Adrenal gland (tissue), 12 donors: Measurements from ENCODE around the gene CBX4. TPM values are rescaled to one million over a fixed set of nuclear protein-coding genes. Genes with fewer than 3 reads are reported as not detected.
A peak's percentile ranks its signal among the peaks of the same experiment; 100 is the strongest.

Source experiments
- DNase-seq, 7 donors: peaks; one replicate each; pipeline ENCODE4 v3.0.0-alpha.2; 2019 to 2020
- H3K27ac ChIP-seq, 5 donors: fragments of 200-600 bp; sonication (generic) in 4 of 5; 1 replicate in 3 of 5; 2 replicates in 2 of 5; pipeline versions ENCODE4 v1.5.1 to v1.8.0; 2016 to 2020; ENCODE audit warnings: mild to moderate bottlenecking in 1 of 5
- H3K27me3 ChIP-seq: fragments of 200-600 bp; 2 replicates; pipeline ENCODE4 v1.8.0; 2021
- H3K36me3 ChIP-seq, 2 donors: fragments of 200-600 bp; replicated peaks in 1 of 2; 1 replicate in 1 of 2; 2 replicates in 1 of 2; pipeline versions ENCODE4 v1.5.1 to v1.8.0; 2018 to 2022
- H3K4me1 ChIP-seq, 2 donors: fragments of 200-600 bp; replicated peaks in 1 of 2; 1 replicate in 1 of 2; 2 replicates in 1 of 2; pipeline versions ENCODE4 v1.5.1 to v1.8.0; 2018 to 2021
- H3K4me3 ChIP-seq, 4 donors: fragments of 200-600 bp; sonication (generic) in 3 of 4; one replicate each; pipeline ENCODE4 v1.5.1; 2016 to 2018
- H3K9me3 ChIP-seq, 3 donors: fragments of 200-600 bp; sonication (generic) in 1 of 3; replicated peaks in 1 of 3; 1 replicate in 2 of 3; 2 replicates in 1 of 3; pipeline versions ENCODE4 v1.5.1 to v1.8.0; 2016 to 2021
- POLR2A ChIP-seq, 2 donors: fragments of 450-650 bp; IDR thresholded peaks; one replicate each; pipeline ENCODE4 v1.6.1; 2017; ENCODE audit warnings: antibody characterized with exemption in 2 of 2, mild to moderate bottlenecking in 2 of 2, moderate library complexity in 1 of 2
- WGBS, 4 donors: extraction: QIAGEN DNeasy Blood & Tissue Kit in 2 of 4; methylation state at CpG; one replicate each; pipeline versions ENCODE4 v1.1.5 to v1.1.7; 2013 to 2017; 5-methylcytosine and 5-hydroxymethylcytosine counted together
- intact Hi-C, 2 donors: fragments of 100-400 bp; cut with DNase I; formaldehyde crosslinking; loops; one replicate each; pipeline versions ENCODE4 v1.14.1 to v1.15.0; 2022 to 2023
- polyA plus RNA-seq, 3 donors: library from polyadenylated mRNA; stranded (reverse); fragments of 200-250 nt in 2 of 3; fragments of 350-450 nt in 1 of 3; fragmentation: Illumina TruSeq in 1 of 3; extraction: RNeasy Lipid Tissue Mini Kit (QIAGEN cat#74804) in 1 of 3; gene quantifications; one replicate each; pipeline ENCODE4 v1.2.3, GENCODE V29; 2013 to 2014
- total RNA-seq, 9 donors: library from RNA; depleted of rRNA in 4 of 9; stranded (reverse); fragments of >200 nt in 4 of 9; fragments of 120-200 nt in 1 of 9; fragmentation: NEBNext Ultra II Directional in 1 of 9; extraction: Animal tissue kit (Norgen Biotek cat#: 25700) in 1 of 9; gene quantifications; one replicate each; pipeline versions ENCODE4 v1.1.0 to v1.2.4, GENCODE V29; 2013 to 2023
- TF ChIP-seq, protein P1 (sequence below), 6 experiments: fragments of 450-650 bp in 4 of 6; fragments of 200-600 bp in 2 of 6; sonication (generic) in 1 of 6; IDR thresholded peaks; 1 replicate in 5 of 6; 2 replicates in 1 of 6; pipeline versions ENCODE4 v1.5.1 to v1.8.0; 2016 to 2021; ENCODE audit warnings: antibody characterized with exemption in 6 of 6, mild to moderate bottlenecking in 2 of 6, moderate library complexity in 1 of 6
- donor health status: healthy with polysubstance abuse.
- donor health status: Bipolar disorder and iron deficiency.
- donor health status: DM: yes; HTN: yes; CAD: no.
- donor health status: DM: no; HTN: no; CAD: no.
- donor health status: DM: no; HTN: no; CAD: no.
- donor health status: DM: yes; HTN: yes; CAD: no.

CBX4 gene
- total and polyA plus RNA-seq, 12 donors = 5.4 to 39.3 (median 17.0) TPM

DNA sequence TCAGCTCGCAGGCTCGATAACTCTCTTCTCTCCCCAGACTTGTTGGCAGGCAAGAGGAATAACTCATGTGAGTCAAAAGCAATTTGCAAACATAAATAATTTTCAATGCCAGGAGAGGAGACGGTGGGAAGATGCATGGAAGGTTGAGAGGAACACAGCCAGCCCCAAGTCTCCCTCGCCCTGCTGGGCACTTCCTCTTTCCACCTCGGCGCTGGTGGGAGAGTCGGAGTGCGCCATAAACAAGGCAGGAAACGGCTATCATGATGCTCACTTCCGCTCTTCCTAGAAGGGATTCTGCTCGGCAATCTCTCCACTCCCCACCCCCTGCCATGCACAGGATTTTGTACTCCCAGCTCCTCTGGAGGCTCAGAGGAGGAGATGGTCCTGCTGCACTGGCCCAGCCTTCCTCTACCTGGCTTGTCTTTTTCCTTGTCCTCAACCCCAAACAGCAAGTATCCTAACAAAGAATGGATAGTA, 13.0 kb downstream of the CBX4 start:
- peak in 1 of 7 donors; percentile 44 for DNase-seq
- H3K4me3 ChIP-seq = no peak overlapping the region
- no peak overlapping the region for H3K27ac ChIP-seq
- H3K27me3 ChIP-seq = no peaks in the 10 kb centered on the region
- intact Hi-C loops = no loop called here
- no peaks in the 10 kb centered on the region for H3K36me3 ChIP-seq
- WGBS, 4 donors = 39 to 56% (median 46%) methylated on average over 11 of the region's 11 CpGs
- H3K4me1 ChIP-seq = peaks cover 2 to 10% of the 10 kb centered on the region in 2 donors
- no peaks in the 10 kb centered on the region for H3K9me3 ChIP-seq
- TF ChIP-seq, protein P1, sequence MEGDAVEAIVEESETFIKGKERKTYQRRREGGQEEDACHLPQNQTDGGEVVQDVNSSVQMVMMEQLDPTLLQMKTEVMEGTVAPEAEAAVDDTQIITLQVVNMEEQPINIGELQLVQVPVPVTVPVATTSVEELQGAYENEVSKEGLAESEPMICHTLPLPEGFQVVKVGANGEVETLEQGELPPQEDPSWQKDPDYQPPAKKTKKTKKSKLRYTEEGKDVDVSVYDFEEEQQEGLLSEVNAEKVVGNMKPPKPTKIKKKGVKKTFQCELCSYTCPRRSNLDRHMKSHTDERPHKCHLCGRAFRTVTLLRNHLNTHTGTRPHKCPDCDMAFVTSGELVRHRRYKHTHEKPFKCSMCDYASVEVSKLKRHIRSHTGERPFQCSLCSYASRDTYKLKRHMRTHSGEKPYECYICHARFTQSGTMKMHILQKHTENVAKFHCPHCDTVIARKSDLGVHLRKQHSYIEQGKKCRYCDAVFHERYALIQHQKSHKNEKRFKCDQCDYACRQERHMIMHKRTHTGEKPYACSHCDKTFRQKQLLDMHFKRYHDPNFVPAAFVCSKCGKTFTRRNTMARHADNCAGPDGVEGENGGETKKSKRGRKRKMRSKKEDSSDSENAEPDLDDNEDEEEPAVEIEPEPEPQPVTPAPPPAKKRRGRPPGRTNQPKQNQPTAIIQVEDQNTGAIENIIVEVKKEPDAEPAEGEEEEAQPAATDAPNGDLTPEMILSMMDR (IDR thresholded peaks at IDR 0.05) = no peak
- TF ChIP-seq POLR2A (IDR thresholded peaks at IDR 0.05) = no peak

DNA sequence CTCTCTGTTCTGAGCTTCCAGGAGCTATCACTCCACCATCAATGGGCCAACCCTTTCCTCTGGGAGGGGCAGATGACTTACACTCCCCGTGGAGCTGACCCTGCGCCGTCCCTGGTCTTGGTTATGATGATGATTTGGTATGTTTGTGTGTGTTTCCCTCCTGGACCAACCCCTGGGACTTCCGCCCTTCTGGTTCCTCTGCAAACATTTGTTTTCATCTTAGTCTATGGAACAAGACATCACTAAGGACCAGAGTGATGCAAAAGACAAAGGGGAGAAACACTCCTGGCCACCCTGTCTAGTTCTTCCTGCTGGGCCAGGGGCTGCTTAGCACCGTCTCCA, 13.7 kb downstream of the CBX4 start:
- Histone ChIP-seq H3K4me1 (peaks cover 0 to 9% of the 10 kb centered on the region in 2 donors), H3K36me3 (no peaks in the 10 kb centered on the region), H3K4me3 (no peak overlapping the region), H3K27me3 (no peaks in the 10 kb centered on the region), H3K27ac (no peak overlapping the region), H3K9me3 (no peaks in the 10 kb centered on the region)
- intact Hi-C loops = no loop called here
- TF ChIP-seq, protein P1 (IDR thresholded peaks at IDR 0.05) = no peak
- no peak for TF ChIP-seq POLR2A (IDR thresholded peaks at IDR 0.05)
- 94 to 100% (median 96%) methylated on average over 5 of the region's 5 CpGs for WGBS, 4 donors
- no peak for DNase-seq

DNA sequence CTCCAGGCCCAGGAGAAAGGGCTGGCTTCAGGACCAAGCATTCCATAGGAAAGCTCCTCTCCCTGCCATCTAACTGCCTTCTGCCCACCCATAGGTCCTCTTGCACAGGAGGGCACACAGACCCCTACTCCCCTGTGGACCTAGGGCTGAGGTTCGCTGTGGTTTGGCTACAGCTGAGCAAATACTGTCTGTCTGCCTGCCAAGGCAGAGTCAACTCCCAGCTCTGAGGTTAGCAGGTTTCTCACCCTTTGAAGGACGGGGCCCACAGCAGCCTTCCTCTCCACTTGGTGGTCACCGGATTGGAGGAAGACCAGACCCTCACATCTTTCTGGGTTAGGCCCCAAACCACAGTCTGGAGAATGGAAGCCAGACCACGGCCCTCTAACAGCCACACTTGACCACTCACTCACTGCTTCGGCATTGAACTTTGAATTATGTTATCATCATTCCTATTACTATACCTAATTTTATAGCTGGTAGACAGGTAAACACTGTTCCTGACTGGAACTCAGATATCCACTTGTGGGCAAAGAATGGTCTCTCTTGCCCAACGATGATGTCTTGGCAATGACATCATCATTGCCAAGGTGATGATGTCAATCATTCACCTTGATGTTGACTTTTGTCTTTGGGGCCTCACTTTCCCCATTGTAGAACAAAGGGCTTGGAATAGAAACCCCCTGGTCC, 14.2 kb downstream of the CBX4 start:
- no peak for TF ChIP-seq POLR2A (IDR thresholded peaks at IDR 0.05)
- TF ChIP-seq, protein P1 (IDR thresholded peaks at IDR 0.05) = no peak
- no peaks in the 10 kb centered on the region for H3K36me3 ChIP-seq
- no peaks in the 10 kb centered on the region for H3K9me3 ChIP-seq
- WGBS, 4 donors = 91 to 99% (median 93%) methylated on average over 5 to 6 of the region's 6 CpGs
- H3K27me3 ChIP-seq = no peaks in the 10 kb centered on the region
- no peak overlapping the region for H3K27ac ChIP-seq
- intact Hi-C loops = no loop called here
- no peak for DNase-seq
- H3K4me1 ChIP-seq = peaks cover 0 to 9% of the 10 kb centered on the region in 2 donors
- no peak overlapping the region for H3K4me3 ChIP-seq

DNA sequence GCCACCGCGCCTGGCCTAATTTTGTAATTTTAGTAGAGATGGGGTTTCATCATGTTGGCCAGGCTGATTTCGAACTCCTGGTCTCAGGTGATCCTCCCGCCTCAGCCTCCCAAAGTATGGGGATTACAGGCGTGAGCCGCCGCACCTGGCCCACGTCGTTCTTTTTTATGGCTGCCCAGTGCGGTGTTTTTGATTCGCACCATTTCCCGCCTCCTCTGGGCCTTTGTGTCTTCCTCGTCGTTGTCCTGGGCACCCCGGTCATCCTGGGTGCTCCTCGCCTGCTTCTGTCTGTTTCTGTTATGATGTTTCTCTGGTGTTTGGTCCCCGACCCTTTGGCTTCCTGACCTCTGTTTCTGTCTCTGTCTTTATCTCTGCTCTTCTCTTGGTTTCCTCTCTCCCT, 15.0 kb downstream of the CBX4 start:
- TF ChIP-seq POLR2A (IDR thresholded peaks at IDR 0.05) = no peak
- TF ChIP-seq, protein P1 (IDR thresholded peaks at IDR 0.05) = no peak
- Histone ChIP-seq H3K4me3 (no peak overlapping the region), H3K27ac (no peak overlapping the region), H3K27me3 (no peaks in the 10 kb centered on the region), H3K9me3 (no peaks in the 10 kb centered on the region), H3K36me3 (no peaks in the 10 kb centered on the region), H3K4me1 (peaks cover 0 to 9% of the 10 kb centered on the region in 2 donors)
- WGBS, 4 donors = 94 to 96% (median 94%) methylated on average over 17 of the region's 17 CpGs
- no peak for DNase-seq
- intact Hi-C loops = no loop called here
